GM18951 (cell line): ENCODE measurements around the gene CRACDL.

Experiments used
- POLR2A ChIP-seq: IDR thresholded peaks from 4 replicates; pipeline ENCODE4 v1.6.1; 2011; ENCODE audit warnings: mild to moderate bottlenecking; ENCODE audit not compliant: insufficient read length, insufficient read depth; ENCODE audit errors: extremely low read depth
- in situ Hi-C: fragments of 300-500 bp; cut with MboI; formaldehyde crosslinking; loops from one replicate; pipeline ENCODE4 v1.12.0; 2022; ENCODE audit warnings: low sequenced_read_pairs, mixed read lengths, inconsistent platforms; ENCODE audit not compliant: unreplicated experiment

Gene CRACDL

DNA sequence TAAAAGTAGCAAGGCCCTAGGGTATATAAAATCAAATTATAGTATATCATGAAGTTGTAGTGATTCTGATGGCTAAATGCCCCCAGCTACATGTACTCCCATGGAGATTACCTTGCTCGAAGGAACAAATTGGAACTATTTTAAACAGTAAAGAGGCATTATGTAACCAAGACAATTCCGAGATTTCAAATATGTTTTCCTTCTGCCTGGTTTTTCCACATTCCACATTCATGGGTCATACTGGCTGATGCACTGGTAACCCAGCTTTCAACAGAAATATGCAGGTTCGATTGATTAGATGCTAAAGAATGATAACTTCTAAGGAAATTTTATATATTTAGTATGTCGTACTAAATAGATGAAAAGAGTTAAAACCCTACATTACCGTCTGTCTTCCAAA is 142.8 kb downstream of the CRACDL start:
- in situ Hi-C loops = no loop called here
- no peak for TF ChIP-seq POLR2A

- no peak for TF ChIP-seq POLR2A
- in situ Hi-C loops = no loop called here
These were observed 145.8 kb downstream of the CRACDL start for GRCh38 chr2:98790221-98790620.

- in situ Hi-C loops = no loop called here
These were observed 148.3 kb downstream of the CRACDL start for GRCh38 chr2:98787700-98788099.

GRCh38 chr2:98786179-98786578 is 149.8 kb downstream of the CRACDL start:
- TF ChIP-seq POLR2A = no peak
- in situ Hi-C loops = no loop called here

More at GRCh38 chr2:98787700-98788099, 148.3 kb downstream of the CRACDL start:
- TF ChIP-seq POLR2A = no peak

DNA sequence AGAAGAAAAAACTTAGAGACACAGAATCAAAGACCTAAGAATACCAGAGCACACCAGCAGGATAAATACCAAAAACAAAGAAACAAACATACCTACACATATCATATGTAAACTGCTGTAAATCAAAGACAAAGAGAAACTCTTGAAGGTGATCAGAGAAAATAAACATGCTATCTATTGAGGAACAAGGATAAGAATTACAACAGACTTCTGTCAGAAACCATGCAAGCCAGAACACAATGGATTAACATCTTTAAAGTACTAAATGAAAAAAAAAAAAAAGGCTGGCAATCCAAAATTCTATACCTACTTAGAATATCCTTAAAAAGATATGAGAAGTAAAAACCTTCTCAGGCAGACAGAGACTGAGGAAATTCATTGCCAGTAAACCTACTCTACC is 153.5 kb downstream of the CRACDL start:
- TF ChIP-seq POLR2A = no peak
- in situ Hi-C loops = no loop called here

DNA sequence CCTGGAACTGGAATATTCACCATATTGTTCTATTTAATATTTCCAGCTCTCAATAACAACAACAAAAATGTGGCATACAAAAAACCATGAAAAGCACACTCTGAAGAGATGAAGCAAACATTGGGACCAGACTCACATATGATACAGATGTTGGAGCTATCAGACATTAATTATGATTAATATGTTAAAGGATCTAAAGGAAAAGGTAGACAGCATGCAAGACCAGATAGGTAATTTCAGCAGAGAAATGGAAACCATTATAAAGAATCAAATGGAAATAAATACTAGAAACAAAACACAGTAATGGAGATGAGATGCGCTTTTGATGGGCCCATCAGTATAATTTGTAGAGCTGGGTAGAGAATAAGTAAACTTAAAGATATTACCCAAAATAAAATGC is 154.2 kb downstream of the CRACDL start:
- in situ Hi-C loops = no loop called here

GRCh38 chr2:98778741-98779483 is 157.1 kb downstream of the CRACDL start:
- in situ Hi-C loops = no loop called here
- no peak for TF ChIP-seq POLR2A

More for the DNA sequence above, 154.2 kb downstream of the CRACDL start:
- TF ChIP-seq POLR2A = no peak

DNA sequence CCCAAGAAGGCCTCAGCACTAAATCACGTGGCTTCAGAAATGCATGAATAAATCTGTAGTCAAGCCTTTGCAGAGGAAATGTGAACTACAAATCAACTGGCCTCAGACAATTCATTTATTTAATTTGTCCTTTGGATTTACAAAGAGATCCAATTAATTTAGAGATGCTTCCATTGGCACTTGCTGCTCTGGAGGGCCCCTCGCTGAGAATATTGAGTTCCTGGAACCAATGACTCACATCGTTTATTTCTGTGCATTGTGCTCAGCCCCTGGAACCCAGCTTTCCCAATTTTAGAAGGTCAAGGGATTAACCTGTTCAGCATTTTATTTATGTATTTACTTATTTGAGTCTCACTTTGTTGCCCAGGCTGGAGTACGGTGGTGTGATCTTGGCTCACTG is 157.9 kb downstream of the CRACDL start:
- in situ Hi-C loops = no loop called here
- no peak for TF ChIP-seq POLR2A

DNA sequence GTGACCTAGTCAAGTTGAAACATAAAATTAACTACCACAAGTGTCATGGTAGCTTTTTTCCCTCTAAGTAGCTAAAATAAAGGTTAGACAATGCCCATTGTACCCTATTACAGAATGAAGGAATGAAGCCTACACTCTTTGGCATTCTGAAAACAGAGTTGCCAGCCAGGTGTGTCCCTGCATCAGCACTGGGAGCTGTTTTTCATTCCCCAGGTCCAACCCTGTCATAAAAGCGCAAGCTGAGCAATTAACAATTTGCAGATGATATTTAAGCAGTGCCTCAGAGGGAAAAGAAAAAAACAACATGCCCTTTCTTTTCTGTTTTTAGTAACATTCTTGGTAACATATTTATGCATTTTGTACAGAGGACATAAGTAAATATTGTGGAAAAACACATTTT is 158.3 kb downstream of the CRACDL start:
- in situ Hi-C loops = no loop called here
- TF ChIP-seq POLR2A = no peak

DNA sequence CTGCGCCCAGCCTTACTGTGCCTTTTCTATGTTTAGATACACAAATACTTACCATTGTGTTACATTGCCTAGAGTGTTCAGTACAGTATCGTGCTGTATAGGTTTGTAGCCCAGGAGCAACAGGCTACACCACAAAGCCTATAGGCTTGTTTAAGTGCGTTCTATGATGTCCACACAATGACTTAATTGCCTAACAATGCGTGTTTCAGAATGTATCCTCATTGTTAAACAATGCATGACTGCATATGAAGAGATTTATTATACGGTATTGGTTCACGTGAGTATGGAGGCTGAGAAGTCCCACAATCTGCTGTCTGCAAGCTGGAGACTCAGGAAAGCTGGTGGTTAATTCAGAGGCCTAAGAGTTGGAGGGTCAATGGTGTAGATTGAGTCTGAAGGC is 158.9 kb downstream of the CRACDL start:
- no peak for TF ChIP-seq POLR2A
- in situ Hi-C loops = no loop called here

DNA sequence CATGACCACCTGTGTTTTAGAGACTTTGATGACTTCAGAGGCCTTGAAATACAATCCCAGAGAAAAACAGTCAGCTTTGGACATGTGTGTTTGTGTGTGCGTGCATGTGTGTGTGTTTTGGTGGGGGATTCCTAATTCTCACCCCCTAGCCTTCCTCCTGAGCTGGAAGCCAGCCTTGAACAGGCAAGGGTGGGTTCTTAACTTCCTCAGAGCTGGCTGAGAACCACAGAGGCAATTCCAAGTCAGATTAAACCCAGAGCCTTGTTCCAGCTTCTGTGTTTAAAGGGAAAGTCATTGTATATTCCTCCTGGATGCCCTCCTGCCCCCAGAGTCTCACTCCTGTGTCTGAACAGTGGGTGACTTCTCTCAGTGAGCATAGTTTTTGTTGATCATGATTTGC is 159.9 kb downstream of the CRACDL start:
- in situ Hi-C loops = no loop called here
- no peak for TF ChIP-seq POLR2A

- in situ Hi-C loops = no loop called here
- TF ChIP-seq POLR2A = no peak
These were observed 160.7 kb downstream of the CRACDL start for GRCh38 chr2:98775146-98775986.

DNA sequence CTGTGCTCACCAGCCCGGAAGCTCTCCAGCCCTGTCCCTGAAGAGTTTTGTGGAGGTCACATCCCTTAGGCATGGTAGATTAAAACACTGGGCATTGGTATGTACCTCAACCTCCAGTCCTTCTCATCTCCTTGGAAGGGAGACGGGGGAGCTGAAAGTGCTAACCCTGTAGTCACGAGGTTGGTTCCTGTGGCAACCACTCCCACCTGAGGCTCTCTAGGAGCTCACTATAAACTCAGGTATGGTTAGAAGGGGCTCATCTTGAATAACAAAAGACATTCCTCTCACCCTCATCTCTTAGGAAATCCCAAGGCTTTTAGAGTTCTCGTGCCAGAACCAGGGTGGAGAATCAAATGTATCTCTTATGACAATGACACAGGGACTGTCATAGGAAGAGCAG is 162.1 kb downstream of the CRACDL start:
- no peak for TF ChIP-seq POLR2A
- in situ Hi-C loops = no loop called here

DNA sequence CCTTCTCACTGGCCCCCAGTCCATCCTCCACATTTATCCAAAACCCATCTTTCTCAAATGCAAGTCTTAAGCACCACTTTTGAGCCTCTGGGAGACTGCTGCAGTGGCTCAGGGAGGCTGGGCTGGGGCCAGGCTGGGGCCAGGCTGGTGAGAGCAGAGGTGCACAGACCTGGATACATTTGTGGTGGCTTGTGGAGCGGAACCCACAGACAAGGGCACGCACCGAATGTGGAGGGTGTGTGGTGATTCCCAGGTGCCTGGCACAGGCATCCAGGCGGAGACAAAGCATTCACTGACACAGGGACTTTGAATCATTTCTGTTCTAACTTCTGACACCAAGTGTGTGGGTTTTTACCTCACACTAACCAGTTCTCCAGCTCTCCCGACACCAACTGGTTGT is 162.9 kb downstream of the CRACDL start:
- TF ChIP-seq POLR2A = no peak
- in situ Hi-C loops = no loop called here
